Fibroblast of peridontal ligament (primary cell): ENCODE data around the gene IRAK3.
A peak's percentile ranks its signal among the peaks of the same experiment; 100 is the strongest.

Source experiments
- DNase-seq: peaks from one replicate; pipeline ENCODE4 v3.0.0-alpha.2; 2010; ENCODE audit errors: extremely low read depth

IRAK3 gene, protein sequence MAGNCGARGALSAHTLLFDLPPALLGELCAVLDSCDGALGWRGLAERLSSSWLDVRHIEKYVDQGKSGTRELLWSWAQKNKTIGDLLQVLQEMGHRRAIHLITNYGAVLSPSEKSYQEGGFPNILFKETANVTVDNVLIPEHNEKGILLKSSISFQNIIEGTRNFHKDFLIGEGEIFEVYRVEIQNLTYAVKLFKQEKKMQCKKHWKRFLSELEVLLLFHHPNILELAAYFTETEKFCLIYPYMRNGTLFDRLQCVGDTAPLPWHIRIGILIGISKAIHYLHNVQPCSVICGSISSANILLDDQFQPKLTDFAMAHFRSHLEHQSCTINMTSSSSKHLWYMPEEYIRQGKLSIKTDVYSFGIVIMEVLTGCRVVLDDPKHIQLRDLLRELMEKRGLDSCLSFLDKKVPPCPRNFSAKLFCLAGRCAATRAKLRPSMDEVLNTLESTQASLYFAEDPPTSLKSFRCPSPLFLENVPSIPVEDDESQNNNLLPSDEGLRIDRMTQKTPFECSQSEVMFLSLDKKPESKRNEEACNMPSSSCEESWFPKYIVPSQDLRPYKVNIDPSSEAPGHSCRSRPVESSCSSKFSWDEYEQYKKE

DNA sequence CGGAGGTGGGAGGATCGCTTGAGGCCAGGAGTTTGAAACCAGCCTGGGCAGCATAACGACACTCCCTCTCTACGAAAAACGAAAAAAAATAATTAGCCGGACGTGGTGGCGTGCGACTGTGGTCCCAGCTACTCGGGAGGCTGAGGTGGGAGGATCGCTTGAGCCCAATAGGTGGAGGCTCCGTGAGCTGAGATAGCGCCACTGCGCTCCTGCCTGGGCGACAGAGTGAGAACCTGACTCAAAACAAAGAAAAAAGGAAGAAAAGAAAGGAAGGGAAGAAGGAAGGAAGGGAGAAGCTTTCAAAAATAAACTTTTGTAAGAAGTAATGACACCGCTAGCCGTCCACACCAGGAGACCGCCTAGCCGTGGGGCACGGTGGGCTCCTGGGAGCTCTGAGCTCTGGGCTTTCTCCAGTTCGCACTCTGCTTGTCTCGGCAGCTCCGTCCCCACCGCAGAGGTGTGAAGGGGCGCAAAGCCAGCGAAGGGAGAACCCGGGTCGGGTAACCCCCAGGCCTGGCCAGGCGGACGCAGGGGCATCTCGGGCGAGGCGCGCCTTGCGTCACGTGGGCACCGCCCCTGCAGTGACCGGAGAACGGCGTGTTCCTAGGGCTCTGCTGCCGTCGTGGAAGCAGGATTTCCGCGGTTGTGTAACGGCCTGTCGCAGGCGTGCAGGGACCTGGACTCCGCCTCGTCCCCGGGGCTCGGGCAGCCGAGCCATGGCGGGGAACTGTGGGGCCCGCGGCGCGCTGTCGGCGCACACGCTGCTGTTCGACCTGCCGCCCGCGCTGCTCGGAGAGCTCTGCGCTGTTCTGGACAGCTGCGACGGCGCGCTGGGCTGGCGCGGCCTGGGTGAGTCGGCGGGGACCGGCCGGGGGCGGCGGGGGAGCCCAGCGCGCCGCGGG is at the start of gene IRAK3:
TSS of gene IRAK3 (plus strand) at position 631 of the 902 bp plus-strand sequence. CDS start at position 717, 86 bp downstream.
- peak; percentile 10 for DNase-seq

DNA sequence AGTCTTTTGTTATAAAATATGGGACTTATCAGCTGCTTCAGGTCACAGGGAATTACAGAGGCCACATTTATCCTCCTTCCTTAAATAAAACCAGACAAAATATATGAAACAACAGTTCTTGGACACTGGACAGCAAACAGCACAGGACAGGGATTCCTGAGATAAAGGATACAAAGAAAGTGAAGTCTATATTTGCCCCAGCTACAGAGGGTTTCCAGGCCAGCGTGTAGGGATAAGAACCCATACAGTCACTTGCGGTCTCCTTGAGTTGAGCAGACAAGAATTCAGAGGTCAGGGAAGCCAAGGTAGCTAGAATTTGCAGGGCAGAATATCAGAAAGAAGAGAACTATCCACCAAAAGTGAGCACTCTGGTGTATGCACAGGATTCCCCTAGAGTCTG is 49.7 kb upstream of the IRAK3 start:
- no peak for DNase-seq

GRCh38 chr12:66140731-66141130 is 48.3 kb upstream of the IRAK3 start:
- no peak for DNase-seq

DNA sequence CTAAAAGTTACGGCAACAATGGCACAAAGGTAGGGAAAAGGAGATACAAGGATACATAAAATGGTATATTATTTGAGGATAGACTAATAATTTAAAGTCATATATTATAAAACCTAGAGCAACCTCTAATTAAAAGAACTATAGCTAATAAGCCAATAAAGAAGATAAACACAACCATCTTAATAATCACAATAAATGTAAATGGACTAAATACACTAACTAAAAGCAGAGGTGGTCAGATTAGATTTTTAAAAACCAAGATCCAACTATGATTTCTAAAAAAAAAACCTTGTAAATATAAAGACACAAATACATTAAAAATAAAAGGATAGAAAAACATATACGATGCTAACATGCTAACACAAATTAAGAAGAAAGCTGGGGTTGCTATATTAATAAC is 47.7 kb upstream of the IRAK3 start:
- DNase-seq: no peak

GRCh38 chr12:66142826-66143225 is 46.2 kb upstream of the IRAK3 start:
- DNase-seq: no peak

DNA sequence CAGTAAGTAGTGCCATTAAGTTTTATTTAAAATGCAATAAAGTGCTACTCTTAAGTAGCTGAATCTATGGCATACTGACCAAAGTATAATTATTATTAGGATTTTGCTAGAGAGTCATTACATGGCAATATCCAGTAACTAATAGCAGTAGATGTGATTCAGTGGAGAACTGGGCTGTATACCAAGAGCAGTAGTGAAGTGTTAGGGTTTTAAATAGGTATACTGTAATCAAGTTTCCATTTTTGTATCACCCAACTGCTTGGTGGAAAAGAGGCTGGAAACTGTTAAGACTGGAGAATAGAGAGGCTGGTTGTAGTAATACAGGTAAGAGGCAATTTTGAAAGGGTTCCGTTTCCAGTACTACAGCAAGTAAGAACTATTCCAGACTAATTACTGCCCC is 45.1 kb upstream of the IRAK3 start:
- no peak for DNase-seq

- peak; percentile 86 for DNase-seq
These were observed 43.9 kb upstream of the IRAK3 start for GRCh38 chr12:66144791-66145754.

- DNase-seq: no peak
These were observed 39.2 kb upstream of the IRAK3 start for GRCh38 chr12:66149702-66150398.

- peak; percentile 79 for DNase-seq
These were observed 36.3 kb upstream of the IRAK3 start for GRCh38 chr12:66152732-66153131.

- peak; percentile 41 for DNase-seq
These were observed 34.2 kb upstream of the IRAK3 start for GRCh38 chr12:66154776-66155175.

DNA sequence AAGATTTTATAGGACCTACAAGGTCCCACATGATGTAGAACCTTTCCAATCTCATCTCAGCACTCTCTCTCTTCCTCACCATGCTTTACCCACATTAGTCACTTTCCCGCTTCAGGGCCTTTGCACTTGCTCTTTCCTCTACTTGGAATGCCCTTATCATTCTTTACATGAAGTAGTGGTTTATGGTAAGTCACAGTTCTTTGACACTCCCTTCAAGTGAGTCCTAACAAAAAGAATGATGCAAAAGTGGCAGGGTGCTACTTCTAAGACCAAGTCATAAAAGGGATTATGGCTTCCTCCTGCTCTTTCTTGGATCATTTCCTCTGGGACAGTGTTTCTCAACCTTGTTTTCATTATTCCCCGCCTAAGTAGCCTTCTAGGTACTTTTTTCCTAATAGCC is 32.4 kb upstream of the IRAK3 start:
- no peak for DNase-seq

DNA sequence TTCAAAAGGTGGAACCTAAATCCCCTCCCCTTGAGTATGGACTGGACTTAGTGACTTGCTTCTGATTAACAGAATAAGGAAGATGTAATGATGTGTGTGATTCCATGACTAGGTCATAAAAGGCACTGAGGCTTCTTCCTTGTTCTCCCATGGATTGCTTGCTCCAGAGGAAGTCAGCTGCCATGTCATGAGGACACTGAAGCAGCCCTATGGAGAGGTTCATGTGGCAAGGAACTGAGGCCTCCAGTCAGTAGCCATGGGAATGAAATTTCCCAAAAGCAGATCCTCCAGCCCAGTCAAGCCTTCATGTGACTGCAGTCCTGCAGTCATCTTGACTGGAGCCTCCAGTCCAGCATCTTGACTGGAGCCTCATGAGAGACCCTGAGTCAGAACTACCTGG is 29.9 kb upstream of the IRAK3 start:
- DNase-seq: no peak

DNA sequence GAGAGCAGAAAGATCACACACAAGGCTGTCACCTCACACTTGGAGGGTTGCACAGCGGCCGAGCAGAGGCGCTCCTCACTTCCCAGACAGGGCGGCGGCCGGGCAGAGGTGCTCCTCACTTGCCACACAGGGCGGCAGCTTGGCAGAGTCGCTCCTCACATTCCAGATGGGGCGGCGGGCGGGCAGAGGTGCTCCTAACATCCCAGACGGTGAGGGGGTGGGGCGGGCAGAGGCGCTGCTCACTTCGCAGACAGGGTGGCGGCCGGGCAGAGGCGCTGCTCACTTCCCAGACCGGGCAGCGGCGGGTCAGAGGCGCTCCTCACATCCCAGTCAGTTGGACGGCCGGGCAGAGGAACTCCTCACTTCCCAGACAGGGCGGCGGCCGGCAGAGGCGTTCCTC is 28.3 kb upstream of the IRAK3 start:
- DNase-seq: no peak

- no peak for DNase-seq
These were observed 26.3 kb upstream of the IRAK3 start for GRCh38 chr12:66162701-66163100.

DNA sequence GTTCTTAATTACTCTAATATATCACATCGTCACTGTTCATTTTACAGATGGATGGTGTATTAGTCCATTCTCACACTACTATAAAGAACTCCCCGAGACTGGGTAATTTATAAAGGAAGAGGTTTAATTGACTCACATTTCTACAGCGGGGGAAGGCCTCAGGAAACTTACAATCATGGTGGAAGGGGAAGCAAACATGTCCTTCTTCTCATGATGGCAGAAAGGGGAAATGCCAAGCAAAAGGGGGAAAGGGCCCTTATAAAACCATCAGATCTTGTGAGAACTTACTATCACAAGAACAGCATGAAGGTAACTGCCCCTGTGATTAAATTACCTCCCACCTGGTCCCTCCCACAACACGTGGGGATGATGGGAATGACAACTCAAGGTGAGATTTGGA is 25.7 kb upstream of the IRAK3 start:
- no peak for DNase-seq

DNA sequence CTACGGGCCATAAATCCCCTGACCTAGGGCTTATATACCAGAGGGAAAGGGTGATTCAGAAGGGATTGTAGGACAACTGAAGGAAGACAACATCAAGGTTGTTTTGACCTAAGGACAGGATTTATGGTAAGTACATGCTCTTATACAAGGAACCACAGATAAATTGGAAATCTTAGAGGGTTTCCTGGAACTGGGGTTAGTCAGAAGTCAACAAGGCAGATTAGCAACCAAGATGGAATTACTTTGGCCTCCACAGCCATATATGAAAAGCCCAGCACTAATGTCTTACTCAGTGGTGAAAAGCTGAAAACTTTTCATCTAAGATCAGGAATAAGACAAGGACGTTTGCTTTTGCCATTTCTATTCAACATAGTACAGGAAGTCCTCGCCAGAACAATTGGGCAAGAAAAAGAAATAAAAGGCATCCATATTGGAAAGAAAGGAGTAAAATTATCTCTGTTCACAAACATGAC is 24.6 kb upstream of the IRAK3 start:
- DNase-seq: no peak

DNA sequence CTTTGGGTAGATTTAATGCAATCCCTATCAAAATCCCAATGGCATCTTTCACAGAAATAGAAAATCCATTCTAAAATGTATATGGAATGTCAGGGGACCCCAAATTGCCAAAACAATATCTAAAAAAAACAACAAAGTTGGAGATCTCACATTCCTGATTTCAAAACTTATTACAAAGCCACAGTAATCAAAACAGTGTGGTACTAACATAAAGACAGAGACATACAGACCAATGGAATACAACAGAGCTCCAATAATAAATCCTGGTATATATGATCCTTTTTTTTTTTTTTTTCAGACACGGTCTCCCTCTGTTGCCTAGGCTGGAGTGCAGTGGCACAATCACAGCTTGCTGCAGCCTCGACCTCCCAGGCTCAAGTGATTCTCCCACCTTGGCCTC is 23.9 kb upstream of the IRAK3 start:
- DNase-seq: no peak

GRCh38 chr12:66166561-66166960 is 22.5 kb upstream of the IRAK3 start:
- DNase-seq: no peak

- DNase-seq: no peak
These were observed 20.6 kb upstream of the IRAK3 start for GRCh38 chr12:66168410-66168809.
